Measurements from ENCODE around the gene MYO1F.
"Not testable (repeated sequence)": the region's sequence is repeated elsewhere in the genome, so short reads cannot be mapped to it uniquely, and the experiment has no call there.

MYO1F gene

DNA sequence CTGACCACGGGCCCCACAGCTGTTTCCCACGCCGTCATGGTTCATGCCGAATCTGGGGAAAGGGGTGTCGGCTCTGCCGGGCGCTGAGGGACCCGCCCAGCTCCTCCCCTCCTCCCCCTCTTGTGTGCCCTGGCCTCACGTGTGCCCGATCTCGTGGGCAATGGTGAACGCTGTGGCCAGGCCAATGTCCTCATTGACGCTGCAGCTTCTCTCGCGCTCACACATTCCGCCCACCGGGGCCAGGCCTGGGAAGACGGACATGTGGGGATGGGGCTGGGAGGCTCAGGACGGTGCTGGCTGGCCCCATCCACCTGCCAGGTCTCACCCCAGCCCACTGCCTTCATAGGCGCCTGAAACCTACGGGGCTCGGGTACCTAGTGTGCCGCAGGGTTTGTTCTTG lies 18.9 kb upstream of the MYO1F start:
- DNase-seq, result no peak

DNA sequence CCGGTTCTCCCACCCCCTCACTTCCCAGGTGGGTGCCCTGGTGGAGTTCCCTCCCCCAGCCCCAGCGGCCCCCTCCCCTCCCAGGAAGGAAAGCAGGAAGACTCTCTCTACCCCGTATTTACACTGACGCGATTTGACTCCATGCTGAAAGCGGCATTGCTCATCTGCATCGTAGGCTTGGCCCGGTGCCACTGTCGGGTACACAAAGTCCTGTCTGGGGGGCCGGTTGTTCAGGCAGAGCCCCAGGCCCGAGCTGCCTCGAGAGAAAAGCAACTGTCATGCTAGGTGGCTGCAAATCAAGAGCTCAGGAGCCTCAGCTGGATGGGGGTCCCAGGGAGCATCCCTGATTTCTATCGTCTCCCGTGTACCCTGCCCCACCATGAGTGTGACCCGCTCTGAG lies 18.4 kb upstream of the MYO1F start:
- no peak for DNase-seq

DNA sequence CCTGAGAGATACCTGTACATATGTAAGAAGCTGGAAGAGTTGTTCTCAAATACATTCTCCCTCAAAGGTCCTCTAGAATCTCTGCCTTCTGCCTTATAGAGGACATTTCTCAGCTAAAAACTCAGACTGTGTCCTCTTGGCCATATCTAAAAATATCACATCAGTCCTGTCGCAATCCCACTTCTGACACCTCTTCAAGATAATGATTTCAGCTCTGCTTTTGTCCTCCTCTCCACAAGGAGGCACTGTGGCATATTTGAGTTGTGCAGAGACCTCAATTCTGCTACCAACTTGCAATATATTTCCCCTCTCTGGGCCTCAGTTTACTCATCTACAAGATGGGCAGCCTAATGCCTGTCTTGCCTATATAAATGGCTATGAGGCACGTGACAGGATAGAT lies 16.7 kb upstream of the MYO1F start:
- DNase-seq, result no peak

DNA sequence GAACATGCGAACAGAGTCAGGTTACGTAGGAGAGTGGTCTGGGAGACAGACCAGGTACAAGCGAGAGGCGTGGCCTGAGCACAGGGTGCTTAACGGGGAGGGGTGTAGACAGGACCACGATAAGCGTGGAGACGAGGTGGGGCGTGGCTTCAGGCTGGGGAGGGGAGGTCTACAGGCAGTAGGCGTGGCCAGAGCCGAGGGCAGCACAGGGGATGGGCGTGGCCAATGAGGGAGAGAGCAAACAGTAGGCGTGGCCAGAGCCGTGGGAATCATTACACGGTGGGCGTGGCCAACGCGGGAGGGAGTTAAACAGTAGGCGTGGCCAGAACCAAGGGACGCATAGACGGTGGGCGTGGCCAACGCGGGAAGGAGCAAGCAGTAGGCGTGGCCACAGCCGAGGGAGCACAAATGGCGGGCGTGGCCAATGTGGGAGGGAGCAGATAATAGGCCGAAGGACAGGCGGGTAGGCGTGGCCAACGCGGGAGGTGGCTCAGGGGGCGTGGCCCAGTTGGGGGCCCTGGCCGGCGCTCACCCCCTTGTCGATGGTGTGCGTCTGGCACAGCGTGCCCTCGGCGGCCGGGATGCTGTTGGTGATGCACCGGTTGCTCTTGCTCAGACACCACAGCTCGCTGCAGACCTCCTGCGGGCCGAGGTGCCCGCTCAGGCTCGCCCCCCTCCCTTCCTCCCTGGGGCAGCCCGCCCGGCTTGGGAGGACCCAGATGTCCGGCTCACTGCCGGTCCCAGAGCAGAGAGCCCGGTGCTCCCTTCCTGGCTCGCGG lies 15.2 kb upstream of the MYO1F start:
- DNase-seq, result peak; percentile 93

DNA sequence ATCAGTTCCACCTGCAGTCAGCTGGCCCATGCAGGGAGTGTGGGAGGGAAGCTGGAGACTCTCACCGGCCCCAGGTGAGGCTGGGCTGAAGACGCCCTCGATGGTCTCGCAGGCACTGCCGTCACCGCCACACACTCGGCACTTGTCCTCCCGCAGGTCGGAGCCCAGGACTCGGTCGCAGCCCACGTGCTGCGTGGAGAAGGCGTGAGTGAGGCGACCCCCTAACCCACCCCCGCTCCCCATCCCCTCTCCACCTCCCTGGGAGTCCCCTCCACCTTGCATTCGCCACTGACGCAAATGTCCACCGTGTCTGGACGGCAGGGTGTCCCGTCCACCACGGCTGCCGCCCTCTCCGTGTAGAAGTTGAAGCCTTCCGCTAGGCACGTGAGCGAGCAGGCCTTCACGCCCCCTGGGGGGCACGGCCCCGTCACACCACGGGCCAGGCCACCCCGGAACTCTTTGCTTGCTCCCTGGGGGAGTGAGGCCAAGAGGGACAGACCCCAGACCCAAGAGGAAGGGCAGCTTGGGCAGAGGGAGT lies 12.0 kb upstream of the MYO1F start:
- DNase-seq, result no peak

DNA sequence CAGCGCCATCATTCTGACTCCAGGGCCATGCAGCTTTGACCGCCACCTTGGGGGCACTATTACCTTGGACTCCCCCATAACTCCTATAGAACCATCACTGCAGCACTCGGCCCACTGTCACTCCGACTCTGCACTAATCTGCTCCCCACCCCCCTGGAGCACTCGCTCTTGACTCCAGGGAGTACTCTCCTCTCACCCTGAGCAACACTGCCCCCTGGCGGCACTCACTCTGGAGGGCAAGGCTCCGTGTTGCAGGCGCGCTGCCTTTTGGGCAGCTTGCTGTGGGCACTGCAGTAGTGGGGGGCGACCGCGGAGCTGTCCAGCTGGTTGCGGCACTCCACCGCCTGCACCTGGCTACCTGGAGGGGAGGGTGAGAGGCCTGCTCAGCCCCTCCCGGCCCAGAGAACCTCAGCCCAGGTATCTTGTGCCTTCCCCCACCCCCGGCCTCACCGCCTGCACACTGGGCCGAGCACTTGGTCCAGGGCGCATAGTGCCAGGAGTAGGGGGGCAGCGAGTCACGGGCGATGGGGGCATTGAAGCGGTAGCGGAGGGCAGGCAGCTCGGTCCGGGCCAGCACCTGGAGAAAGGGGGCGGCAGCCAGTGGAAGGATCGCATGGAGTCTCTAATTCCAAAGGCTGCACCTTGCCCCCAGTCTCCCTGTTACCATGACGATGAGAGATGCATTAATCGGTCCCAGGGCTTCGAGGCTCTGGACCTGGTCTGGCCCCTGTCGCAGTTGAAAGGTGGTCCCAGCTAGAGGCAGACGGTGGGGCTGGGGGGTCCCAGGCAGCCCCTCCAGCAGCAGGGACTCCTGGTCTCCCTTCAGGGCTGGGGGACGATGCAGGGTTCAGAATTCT lies 8.9 kb upstream of the MYO1F start:
- DNase-seq, result peak; percentile 48

DNA sequence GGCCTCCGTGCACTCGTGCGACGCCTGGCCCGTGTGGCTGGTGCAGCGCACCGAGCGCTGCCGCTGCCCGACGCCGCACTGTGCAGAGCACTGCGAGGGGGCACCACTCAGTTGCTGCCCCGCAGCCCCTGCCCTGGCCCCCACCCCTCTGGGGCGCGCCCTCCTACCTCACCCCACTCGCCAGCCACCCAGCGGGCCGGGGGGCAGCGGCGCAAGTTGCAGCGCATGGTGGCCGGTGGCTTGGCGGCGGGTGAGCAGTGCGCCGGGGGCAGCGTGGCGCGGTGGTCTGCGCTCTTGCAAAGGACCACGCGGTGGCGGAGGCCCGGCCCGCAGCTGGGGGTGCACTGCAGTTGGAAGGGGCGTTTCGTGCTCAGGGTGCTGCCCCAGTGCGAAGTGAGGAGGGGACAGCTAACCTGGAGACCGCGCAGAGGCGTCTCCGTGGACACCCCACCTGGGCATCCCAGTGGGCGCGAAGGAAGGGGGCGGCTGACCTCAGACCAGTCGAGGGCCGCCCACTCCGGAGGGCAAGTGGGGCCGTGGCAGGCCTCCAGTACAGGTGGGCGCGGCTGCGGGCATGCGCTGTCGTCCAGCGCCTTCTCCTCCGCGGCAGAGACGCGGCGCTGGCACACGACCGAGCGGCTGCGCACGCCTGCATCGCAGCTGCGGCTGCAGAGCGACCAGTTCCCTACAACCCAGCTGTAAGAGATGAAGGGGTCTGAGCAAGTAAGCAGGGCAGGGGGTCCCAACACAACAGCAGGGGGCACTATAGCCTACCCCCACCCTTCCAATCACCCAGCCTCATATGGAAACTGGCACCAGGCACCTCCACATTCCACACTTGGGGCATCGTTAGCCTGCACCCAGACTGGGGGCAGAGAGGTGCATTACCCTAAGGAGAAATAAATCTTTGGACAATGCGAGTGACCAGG lies 8.0 kb upstream of the MYO1F start:
- no peak for DNase-seq

DNA sequence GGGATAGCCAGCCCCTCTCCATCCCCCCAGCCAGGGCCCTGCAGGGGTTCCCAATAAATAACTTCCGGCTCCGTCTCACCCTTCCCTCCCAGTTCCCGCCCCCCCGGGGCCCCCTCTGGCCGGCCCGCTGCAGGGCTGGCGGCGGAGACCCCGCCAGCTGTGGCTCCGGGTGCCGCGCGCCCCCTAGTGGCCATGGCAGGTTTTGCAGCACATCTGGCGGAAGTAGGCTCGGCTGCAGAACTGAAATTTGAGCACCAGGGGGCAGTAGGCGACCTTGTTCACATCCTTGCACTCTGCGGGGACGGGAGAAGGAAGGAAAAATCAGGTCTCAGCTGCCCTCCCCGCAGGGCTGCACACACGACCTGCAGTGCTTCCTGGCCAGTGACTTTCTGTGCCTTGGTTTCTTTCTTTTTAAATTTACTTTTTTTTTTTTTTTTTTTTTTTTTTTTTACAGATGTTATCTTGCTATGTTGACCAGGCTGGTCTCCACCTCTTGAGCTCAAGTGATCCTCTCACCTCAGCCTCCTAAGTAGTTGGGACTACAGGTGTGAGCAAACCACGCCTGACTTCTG lies 3.6 kb upstream of the MYO1F start:
- DNase-seq, result peak; percentile 81

DNA sequence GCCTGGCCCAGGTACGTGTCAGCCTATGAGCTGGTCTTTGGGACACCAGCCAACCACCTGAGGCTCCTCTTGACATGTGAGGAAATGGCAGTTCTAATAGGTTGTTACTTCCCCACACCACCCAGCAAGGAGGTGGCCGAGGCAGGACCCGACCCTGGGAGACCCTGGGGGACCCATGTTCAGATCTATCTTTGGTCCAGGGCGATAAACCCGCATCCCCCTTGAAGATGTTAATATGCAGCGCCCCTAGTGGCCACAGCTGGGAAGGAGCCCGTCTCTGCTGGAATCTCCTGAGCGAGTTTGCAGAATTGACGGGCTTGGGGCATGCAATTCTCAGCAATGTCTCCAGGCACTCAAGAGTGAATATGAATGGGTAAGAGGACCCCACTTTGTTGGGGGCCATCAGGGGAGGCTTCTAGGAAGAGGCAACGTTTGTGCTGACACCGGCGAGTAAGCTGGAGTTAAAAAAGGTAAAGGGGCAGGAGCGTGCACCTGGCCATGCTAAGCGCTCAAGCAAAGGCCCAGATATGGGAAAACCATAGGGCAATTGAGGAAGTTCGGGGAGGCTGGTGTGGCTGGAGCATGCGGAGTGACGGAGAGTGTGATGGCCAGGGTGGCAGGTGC lies 1.5 kb upstream of the MYO1F start:
- DNase-seq, result peak; percentile 78

DNA sequence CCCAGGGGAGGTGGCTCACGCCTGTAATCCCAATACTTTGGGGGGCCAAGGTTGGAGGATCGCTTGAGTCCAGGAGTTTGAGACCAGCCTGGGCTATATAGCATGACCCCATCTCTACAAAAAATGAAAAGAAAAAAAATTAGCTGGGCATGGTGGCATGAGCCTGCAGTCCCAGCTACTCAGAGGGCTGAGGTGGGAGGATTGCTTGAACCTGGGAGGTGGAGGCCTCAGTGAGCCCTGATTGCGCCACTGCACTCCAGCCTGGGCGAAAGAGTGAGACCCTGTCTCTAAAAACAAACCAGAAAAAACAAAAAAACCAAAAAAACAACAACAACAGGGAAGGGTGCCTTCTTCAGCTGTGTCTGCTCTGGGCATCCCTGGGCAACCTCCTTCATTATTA lies 499 bp upstream of the MYO1F start:
- DNase-seq, result no peak

DNA sequence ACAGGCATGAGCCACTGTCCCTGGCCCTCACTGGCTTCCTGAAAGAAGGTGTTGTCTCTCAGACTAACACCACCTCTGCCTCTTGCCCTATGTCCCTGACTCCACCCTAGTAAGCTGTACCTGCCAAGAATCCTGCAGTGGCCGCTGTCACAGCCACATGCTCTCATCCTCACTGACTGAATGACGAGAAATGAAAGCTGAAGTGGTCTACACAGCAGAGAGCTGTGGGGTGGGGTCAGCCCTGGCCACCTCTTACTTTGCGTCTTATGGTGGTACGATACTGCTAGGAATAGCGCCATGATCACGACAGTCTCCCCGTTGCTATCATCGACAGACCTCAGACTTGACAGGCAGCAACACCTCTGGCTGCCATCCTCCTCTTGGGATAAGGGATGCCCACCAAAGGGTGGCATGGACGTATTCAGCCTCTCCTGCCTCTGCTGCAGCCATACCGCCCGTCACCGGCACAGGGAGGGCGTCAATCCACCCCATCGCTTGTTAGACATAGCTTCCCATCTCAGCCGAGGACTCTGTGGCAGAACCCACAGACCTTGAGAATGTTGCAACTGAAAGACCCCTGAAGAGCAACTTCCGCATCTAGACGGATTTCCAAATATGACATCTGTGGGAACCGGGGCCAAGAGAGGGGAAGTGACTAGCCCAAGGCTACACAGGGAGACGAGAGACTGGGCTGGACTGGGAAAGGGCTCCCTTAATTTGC lies 809 bp downstream of the MYO1F start:
- no peak for DNase-seq

DNA sequence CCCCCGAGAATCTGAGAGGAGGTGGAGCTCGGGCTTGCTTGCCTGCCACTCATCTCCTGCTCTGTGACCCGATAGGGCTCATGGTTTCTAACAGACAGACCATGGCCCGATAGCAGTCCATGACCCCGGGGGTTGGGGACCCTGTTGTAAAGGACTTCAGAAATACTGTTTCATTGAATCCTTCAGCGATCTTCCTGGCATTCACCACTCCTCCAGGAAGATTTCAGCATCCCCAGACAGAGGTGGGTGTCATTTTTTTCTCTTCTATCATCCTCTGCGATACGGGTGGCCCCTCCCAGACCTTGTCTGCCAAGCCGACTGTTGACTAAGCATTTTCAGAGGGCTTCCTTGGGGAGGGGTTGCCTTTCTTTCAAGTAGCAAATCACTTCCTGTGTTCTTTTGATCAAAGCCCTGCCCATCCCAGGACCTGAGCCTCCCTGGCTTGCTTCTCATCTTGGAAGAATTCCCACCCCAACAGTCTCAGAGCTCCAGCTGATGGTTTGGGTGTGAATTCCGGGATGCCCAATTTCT lies 1.7 kb downstream of the MYO1F start:
- peak; percentile 42 for DNase-seq

DNA sequence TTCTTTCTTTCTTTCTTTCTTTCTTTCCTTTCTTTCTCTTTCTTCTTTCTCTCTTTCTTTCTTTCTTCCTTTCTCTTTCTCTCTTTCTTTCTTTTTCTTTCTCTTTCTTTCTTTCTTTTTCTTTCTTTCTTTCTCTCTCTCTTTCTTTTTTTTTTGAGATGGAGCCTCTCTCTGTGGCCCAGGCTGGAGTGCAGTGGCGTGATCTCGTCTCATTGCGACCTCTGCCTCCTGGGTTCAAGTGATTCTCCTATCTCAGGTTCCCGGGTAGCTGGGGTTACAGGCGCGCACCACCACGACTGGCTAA lies 2.7 kb downstream of the MYO1F start:
- not testable (repeated sequence) for DNase-seq

DNA sequence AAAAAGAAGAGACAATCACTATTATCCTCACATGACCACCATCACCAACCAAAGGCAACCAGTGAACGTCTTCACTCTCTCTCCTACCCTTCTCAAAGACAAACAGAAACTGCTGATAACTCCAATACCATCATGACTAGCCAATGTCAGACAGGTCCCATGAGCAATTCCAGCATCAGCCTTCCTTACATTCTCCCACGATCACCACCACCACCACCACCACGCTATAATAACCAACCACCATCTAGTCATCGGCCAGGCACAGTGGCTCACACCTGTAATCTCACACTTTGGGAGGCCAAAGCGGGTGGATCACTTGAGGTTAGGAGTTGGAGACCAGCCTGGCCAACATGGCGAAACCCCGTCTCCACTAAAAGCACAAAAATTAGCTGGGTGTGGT lies 3.9 kb downstream of the MYO1F start:
- no peak for DNase-seq

DNA sequence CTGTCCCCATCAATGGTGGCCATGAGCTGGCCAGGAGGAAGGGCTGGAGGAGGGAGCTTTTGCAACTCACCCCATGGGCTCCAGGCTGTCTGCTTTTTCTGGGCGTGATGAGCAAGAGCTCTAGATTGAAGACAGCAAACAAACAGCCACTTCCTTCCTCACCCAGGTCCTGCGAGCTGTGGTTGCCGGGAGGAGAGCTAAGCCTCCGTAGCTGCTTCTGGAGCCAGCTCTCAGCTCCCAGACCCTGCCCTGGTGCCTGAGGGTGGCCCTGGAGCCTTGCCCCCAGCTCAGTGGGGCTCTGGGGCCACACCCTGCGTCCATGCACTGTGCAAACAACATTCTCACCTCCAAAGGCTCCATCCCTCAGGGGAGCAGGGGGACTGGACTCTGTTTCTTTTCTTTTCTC lies 6.2 kb downstream of the MYO1F start:
- DNase-seq, result peak; percentile 41

DNA sequence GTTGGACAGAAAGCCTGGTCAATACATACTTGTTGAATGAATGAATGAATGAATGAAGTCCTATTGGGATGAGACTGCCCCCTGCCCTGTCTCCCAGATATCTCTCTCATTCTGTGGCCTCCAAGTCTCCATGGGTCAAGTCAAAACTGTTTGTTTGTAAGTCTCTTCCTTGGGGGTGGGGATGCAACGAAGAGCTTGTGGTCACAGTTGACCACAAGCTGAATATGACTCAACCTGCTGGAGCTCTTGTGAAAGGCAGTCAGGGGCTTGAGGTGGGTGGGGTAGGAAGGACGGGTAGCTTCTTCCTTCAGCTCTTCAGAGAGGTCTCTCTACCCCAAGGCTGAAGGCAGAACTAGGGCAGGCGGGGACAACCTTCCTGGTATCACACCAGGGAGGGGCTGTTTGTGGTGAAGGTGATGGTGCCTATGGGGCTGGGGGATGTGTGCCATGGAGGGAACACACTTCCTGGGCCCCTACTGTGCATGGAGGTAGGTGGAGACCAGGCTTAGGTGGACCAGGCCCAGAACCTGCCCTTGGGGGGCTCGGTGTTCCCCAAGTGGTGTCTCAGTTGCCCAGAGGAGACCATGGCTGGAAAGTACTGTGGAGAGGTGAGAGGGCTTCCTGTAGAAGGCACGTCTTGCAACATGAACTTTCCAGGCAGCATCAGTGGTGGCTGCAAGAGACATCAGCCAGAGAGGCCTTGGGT lies 8.0 kb downstream of the MYO1F start:
- DNase-seq, result peak; percentile 46

DNA sequence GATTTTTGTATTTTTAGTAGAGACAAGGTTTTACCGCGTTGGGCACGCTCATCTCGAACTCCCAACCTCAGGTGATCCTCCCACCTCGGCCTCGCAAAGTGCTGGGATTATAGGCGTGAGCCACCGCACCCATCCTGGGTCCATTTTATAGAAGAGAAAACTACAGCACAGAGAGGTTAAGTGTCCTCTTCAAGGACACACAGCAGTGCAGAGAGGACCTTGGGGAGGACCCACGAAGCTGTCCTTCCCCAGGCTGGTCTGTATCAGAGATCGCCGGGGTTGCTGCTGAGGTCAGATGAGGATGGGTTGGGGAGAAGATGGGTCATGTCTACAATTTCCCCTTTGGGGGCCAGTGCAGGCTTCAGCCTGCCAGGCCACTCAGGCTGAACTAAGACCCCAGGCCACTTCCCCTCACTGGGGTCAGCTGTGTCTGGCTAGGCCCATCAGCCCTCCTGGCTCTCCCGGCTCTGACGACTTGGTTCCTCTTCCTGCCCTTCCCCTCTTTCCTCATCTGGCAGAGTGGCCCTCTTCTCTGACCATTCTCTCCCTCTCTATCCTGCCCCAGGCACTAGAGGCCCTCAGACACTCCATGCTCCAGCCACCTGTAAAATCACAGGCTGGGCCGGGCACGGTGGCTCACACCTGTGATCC lies 9.6 kb downstream of the MYO1F start:
- DNase-seq, result no peak

DNA sequence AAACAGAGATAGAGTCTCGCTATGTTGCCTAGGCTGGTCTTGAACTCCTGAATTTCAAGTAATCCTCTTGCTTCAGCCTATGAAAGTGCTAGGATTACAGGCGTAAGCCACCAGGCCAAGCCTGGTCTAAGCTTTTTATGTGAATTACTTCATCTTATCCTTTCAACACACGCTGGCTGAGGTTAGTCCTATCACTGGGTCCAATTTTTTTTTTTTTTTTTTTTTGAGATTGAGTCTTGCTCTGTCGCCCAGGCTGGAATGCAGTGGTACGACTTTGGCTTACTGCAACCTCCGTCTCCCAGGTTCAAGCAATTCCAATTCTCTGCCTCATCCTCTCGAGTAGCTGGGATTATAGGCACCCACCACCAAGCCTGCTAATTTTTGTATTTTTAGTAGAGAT lies 10.4 kb downstream of the MYO1F start:
- DNase-seq, result no peak

DNA sequence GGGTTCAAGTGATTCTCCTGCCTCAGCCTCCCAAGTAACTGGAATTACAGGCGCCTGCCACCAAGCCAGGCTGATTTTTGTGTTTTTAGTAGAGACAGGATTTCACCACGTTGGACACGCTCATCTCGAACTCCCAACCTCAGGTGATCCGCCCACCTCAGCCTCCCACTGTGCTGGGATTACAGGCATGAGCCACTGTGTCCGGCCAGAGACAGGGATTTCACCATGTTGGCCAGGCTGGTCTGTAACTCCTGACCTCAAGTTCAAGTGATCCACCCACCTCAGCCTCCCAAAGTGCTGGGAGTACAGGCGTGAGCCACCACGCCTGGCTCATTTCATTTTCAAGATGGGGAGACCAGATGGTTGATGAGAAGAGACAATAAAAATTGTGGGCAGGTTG lies 12.4 kb downstream of the MYO1F start:
- not testable (repeated sequence) for DNase-seq

Measured in effector CD4-positive, alpha-beta T cell (primary cell).